ENCODE data around the gene PSD2. TPM values are rescaled to one million over a fixed set of nuclear protein-coding genes. Genes with fewer than 3 reads are reported as not detected.

Gene PSD2
- total and polyA plus RNA-seq, 7 donors: 0.01 to 0.37 (median 0.04) TPM; not detected in 2

- TF ChIP-seq CTCF (IDR thresholded peaks at IDR 0.05): no peak
- DNase-seq: no peak
- Histone ChIP-seq H3K27me3 (ENCODE audit: insufficient read depth in 3 of 3, low read length in 2 of 3) (no peaks in the 10 kb centered on the region), H3K4me1 (peaks cover 14% of the 10 kb centered on the region), H3K36me3 (ENCODE audit: insufficient read depth in 1 of 2, low read depth in 1 of 2) (peaks cover 0 to 19% of the 10 kb centered on the region in 2 donors), H3K27ac (no peak overlapping the region), H3K9me3 (no peaks in the 10 kb centered on the region), H3K4me3 (no peak overlapping the region)
- no peak for ATAC-seq
- 80 to 84% (median 84%) methylated on average over 4 of the region's 4 CpGs for WGBS, 3 donors
- intact Hi-C loops (cut with DNase I): no loop called here
Measured at GRCh38 chr5:139888370-139888769, 92.8 kb downstream of the PSD2 start.

- Histone ChIP-seq H3K4me1 (peaks cover 7% of the 10 kb centered on the region), H3K4me3 (no peak overlapping the region), H3K36me3 (ENCODE audit: insufficient read depth in 1 of 2, low read depth in 1 of 2) (peaks cover 0 to 19% of the 10 kb centered on the region in 2 donors), H3K27ac (no peak overlapping the region), H3K27me3 (ENCODE audit: insufficient read depth in 3 of 3, low read length in 2 of 3) (no peaks in the 10 kb centered on the region), H3K9me3 (no peaks in the 10 kb centered on the region)
- intact Hi-C loops (cut with DNase I): no loop called here
- DNase-seq (no peak), ATAC-seq (no peak)
- 94 to 97% (median 95%) methylated on average over 2 of the region's 2 CpGs for WGBS, 3 donors
- no peak for TF ChIP-seq CTCF (IDR thresholded peaks at IDR 0.05)
Measured at GRCh38 chr5:139889410-139889809, 93.8 kb downstream of the PSD2 start.

- 83 to 88% (median 87%) methylated on average over 9 of the region's 9 CpGs for WGBS, 3 donors
- no peak for ATAC-seq
Measured at GRCh38 chr5:139893873-139894272, 98.3 kb downstream of the PSD2 start.

More at GRCh38 chr5:139893873-139894272, 98.3 kb downstream of the PSD2 start:
- DNase-seq: no peak
- Histone ChIP-seq H3K9me3 (no peaks in the 10 kb centered on the region), H3K4me3 (no peak overlapping the region), H3K27me3 (ENCODE audit: insufficient read depth in 3 of 3, low read length in 2 of 3) (no peaks in the 10 kb centered on the region), H3K36me3 (ENCODE audit: insufficient read depth in 1 of 2, low read depth in 1 of 2) (no peaks in the 10 kb centered on the region), H3K4me1 (peaks cover 16% of the 10 kb centered on the region), H3K27ac (no peak overlapping the region)
- intact Hi-C loops (cut with DNase I): no loop called here
- TF ChIP-seq CTCF (IDR thresholded peaks at IDR 0.05): no peak

Other genes with a start within 250 kb of the PSD2 start
- 100 to 1,000 TPM; 156 to 175 (median 164) TPM for gene UBE2D2, start 234.5 kb upstream of the PSD2 start, total RNA-seq
- 100 to 1,000 TPM; 107 to 243 (median 126) TPM for gene UBE2D2, start 234.5 kb upstream of the PSD2 start, polyA plus RNA-seq
- 10 to 100 TPM; 31.9 to 88.3 (median 48.5) TPM for gene CXXC5, start 147.5 kb upstream of the PSD2 start, total RNA-seq
- 10 to 100 TPM; 24.5 to 48.5 (median 27.0) TPM for gene CXXC5, start 147.5 kb upstream of the PSD2 start, polyA plus RNA-seq
- gene NRG2, start 247.5 kb downstream of the PSD2 start, total RNA-seq: 10 to 100 TPM in 1 of 4 donors, 1 to 10 TPM in 3; 1.7 to 19.6 (median 3.0) TPM
- 1 to 10 TPM in 2 of 3 donors, under 1 TPM in 1; 0.42 to 6.5 (median 4.6) TPM for gene NRG2, start 247.5 kb downstream of the PSD2 start, polyA plus RNA-seq

Measured in psoas muscle (tissue), 8 donors.